Fibroblast of villous mesenchyme (primary cell): ENCODE measurements around the gene STEAP3. TPM values are rescaled to one million over a fixed set of nuclear protein-coding genes. Genes with fewer than 3 reads are reported as not detected.

Experiments
- DNase-seq: peaks from one replicate; pipeline ENCODE4 v3.0.0-alpha.2; 2010; ENCODE audit warnings: low read depth
- H3K4me3 ChIP-seq: 2 replicates; pipeline ENCODE4 v1.5.1; 2011; ENCODE audit warnings: low read depth, mild to moderate bottlenecking, low read length
- CTCF ChIP-seq: IDR thresholded peaks from 2 replicates; pipeline ENCODE4 v1.5.1; 2012; ENCODE audit warnings: low read depth, mild to moderate bottlenecking, low read length; ENCODE audit not compliant: insufficient read depth
- total RNA-seq: library from RNA; depleted of rRNA; stranded (reverse); fragments of >200 nt; gene quantifications from 2 replicates; pipeline ENCODE4 v1.2.3, GENCODE V29; 2012

Gene STEAP3
- total RNA-seq, 1 donor, result 17.7 TPM

GRCh38 chr2:119263025-119263424 is 39.4 kb downstream of the STEAP3 start:
- no peak for DNase-seq
- TF ChIP-seq CTCF, result no peak
- no peak overlapping the region for H3K4me3 ChIP-seq

- no peak overlapping the region for H3K4me3 ChIP-seq
- TF ChIP-seq CTCF, result no peak
These were observed 40.0 kb downstream of the STEAP3 start for GRCh38 chr2:119263656-119264055.

GRCh38 chr2:119264781-119265692 is 41.4 kb downstream of the STEAP3 start:
- peak; percentile 57 for DNase-seq
- peak; percentile 91 for TF ChIP-seq CTCF
- no peak overlapping the region for H3K4me3 ChIP-seq

More at GRCh38 chr2:119263656-119264055, 40.0 kb downstream of the STEAP3 start:
- DNase-seq, result no peak

GRCh38 chr2:119265693-119266066 is 42.0 kb downstream of the STEAP3 start:
- H3K4me3 ChIP-seq, result no peak overlapping the region
- DNase-seq, result no peak
- TF ChIP-seq CTCF, result no peak

GRCh38 chr2:119266091-119266589 is 42.5 kb downstream of the STEAP3 start:
- H3K4me3 ChIP-seq, result no peak overlapping the region
- no peak for TF ChIP-seq CTCF
- DNase-seq, result no peak

GRCh38 chr2:119267604-119268003 is 44.0 kb downstream of the STEAP3 start:
- H3K4me3 ChIP-seq, result no peak overlapping the region
- DNase-seq, result no peak
- no peak for TF ChIP-seq CTCF
